H1 (cell line): ENCODE results near the gene VSX2.

ENCODE experiments used
- EZH2 ChIP-seq: fragments of 200-600 bp; sonication (generic); IDR thresholded peaks from 2 replicates; pipeline ENCODE4 v1.7.1; 2012; ENCODE audit warnings: low read depth, mild to moderate bottlenecking, moderate library complexity, low read length, inconsistent platforms; ENCODE audit not compliant: severe bottlenecking
- KDM1A ChIP-seq: fragments of 200-600, 300-600 bp; sonication (generic); IDR thresholded peaks from 2 replicates; pipeline ENCODE4 v1.7.1; 2016; ENCODE audit warnings: mild to moderate bottlenecking, low read length, borderline replicate concordance
- MAFK ChIP-seq: IDR thresholded peaks from 2 replicates; pipeline ENCODE4 v1.6.1; 2012; ENCODE audit warnings: low read depth, mild to moderate bottlenecking, improper control_type of control experiment, low read length
- RAD21 ChIP-seq, 2 experiments: IDR thresholded peaks in 1 of 2; conservative IDR thresholded peaks in 1 of 2; 2 replicates each; pipeline ENCODE4 v1.6.1; 2011; ENCODE audit warnings: low read depth in 2 of 2, low read length in 2 of 2, improper control_type of control experiment in 1 of 2, inconsistent platforms in 1 of 2, mild to moderate bottlenecking in 1 of 2, moderate library complexity in 1 of 2
- TAF1 ChIP-seq: IDR thresholded peaks from 2 replicates; pipeline ENCODE4 v1.6.1; 2011; ENCODE audit warnings: mild to moderate bottlenecking, low read depth, low read length
- TF ChIP-seq, protein P1 (sequence below), 3 experiments: IDR thresholded peaks; 1 replicate in 2 of 3; 2 replicates in 1 of 3; pipeline versions ENCODE4 v1.5.1 to v1.6.1; 2011; ENCODE audit warnings: low read length in 3 of 3, mild to moderate bottlenecking in 3 of 3, inconsistent platforms in 2 of 3, low read depth in 1 of 3, moderate library complexity in 1 of 3; ENCODE audit not compliant: insufficient read depth in 1 of 3; ENCODE audit errors: control extremely low read depth in 1 of 3
- TF ChIP-seq, protein P2 (sequence below): IDR thresholded peaks from 2 replicates; pipeline ENCODE4 v1.6.1; 2012; ENCODE audit warnings: low read length, inconsistent platforms

DNA sequence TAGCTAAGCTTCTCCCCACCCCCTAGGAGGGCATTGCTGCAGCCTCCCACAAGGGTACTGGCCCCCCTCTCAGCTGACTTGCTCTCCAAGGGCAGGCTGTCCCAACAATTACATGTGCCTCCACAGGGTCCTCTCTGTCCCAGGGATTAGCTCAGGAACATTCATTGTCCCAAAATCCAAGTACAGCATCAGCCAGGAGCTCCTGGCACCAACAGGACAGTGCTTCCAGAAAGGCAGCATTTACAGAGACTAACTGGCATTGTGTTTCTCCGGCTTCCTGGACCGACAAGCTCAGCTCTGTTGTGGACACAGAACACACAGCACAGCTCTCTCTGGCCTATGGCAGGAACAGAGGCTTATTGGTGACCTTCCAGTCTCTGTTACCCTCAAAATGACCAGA lies 41.8 kb downstream of the VSX2 start:
- no peak for TF ChIP-seq TAF1
- TF ChIP-seq, protein P1, sequence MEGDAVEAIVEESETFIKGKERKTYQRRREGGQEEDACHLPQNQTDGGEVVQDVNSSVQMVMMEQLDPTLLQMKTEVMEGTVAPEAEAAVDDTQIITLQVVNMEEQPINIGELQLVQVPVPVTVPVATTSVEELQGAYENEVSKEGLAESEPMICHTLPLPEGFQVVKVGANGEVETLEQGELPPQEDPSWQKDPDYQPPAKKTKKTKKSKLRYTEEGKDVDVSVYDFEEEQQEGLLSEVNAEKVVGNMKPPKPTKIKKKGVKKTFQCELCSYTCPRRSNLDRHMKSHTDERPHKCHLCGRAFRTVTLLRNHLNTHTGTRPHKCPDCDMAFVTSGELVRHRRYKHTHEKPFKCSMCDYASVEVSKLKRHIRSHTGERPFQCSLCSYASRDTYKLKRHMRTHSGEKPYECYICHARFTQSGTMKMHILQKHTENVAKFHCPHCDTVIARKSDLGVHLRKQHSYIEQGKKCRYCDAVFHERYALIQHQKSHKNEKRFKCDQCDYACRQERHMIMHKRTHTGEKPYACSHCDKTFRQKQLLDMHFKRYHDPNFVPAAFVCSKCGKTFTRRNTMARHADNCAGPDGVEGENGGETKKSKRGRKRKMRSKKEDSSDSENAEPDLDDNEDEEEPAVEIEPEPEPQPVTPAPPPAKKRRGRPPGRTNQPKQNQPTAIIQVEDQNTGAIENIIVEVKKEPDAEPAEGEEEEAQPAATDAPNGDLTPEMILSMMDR (IDR thresholded peaks at IDR 0.05; ENCODE audit: control extremely low read depth in 1 of 3, insufficient read depth in 1 of 3, low read depth in 1 of 3, low read length in 3 of 3) = no peak
- no peak for TF ChIP-seq RAD21 (IDR thresholded peaks at IDR 0.05 in 1 of 2, conservative IDR thresholded peaks at IDR 0.05 in 1 of 2; ENCODE audit: low read depth in 2 of 2, low read length in 2 of 2)
- TF ChIP-seq MAFK = no peak
- TF ChIP-seq EZH2 = no peak
- no peak for TF ChIP-seq KDM1A
- TF ChIP-seq, protein P2, sequence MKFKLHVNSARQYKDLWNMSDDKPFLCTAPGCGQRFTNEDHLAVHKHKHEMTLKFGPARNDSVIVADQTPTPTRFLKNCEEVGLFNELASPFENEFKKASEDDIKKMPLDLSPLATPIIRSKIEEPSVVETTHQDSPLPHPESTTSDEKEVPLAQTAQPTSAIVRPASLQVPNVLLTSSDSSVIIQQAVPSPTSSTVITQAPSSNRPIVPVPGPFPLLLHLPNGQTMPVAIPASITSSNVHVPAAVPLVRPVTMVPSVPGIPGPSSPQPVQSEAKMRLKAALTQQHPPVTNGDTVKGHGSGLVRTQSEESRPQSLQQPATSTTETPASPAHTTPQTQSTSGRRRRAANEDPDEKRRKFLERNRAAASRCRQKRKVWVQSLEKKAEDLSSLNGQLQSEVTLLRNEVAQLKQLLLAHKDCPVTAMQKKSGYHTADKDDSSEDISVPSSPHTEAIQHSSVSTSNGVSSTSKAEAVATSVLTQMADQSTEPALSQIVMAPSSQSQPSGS = no peak
